Naive thymus-derived CD4-positive, alpha-beta T cell (primary cell): ENCODE measurements around the gene LRRFIP2. TPM values are rescaled to one million over a fixed set of nuclear protein-coding genes. Genes with fewer than 3 reads are reported as not detected.

Source experiments
- ATAC-seq: fragments of 150-1000 bp; cut with Tn5 transposase; 2 replicates; pipeline ENCODE4 v1.10.0; 2021; ENCODE audit warnings: mild to moderate bottlenecking, moderate library complexity
- CTCF ChIA-PET: fragments of 350-600 bp; sonication (Branson Sonifier 250); formaldehyde crosslinking; loops from one replicate; lab custom pipeline; 2021; ENCODE audit warnings: antibody characterized with exemption; lab: Charles Lee
- POLR2A ChIA-PET: fragments of 350-600 bp; sonication (Branson Sonifier 250); formaldehyde crosslinking; loops from one replicate; lab custom pipeline; 2021; ENCODE audit warnings: antibody characterized with exemption, inconsistent platforms; lab: Charles Lee
- DNase-seq, 9 donors: peaks; one replicate each; pipeline versions ENCODE4 v3.0.0 to v3.0.0-alpha.2; 2020 to 2022; ENCODE audit warnings: mixed read lengths in 1 of 9
- H3K27ac ChIP-seq: one replicate; pipeline ENCODE4 v1.7.0; 2013; ENCODE audit warnings: mild to moderate bottlenecking, low read depth, low read length, moderate library complexity
- H3K27me3 ChIP-seq, 2 donors: one replicate each; pipeline ENCODE4 v1.7.0; 2013; ENCODE audit warnings: low read length in 2 of 2, mild to moderate bottlenecking in 2 of 2, moderate library complexity in 2 of 2; ENCODE audit not compliant: control insufficient read depth in 2 of 2, insufficient read depth in 2 of 2
- H3K36me3 ChIP-seq, 3 experiments: 1 replicate in 2 of 3; 2 replicates in 1 of 3; pipeline ENCODE4 v1.7.0; 2013; ENCODE audit warnings: low read length in 3 of 3, mild to moderate bottlenecking in 3 of 3, moderate library complexity in 1 of 3; ENCODE audit not compliant: insufficient read depth in 3 of 3, control insufficient read depth in 2 of 3
- H3K4me1 ChIP-seq, 2 donors: one replicate each; pipeline ENCODE4 v1.7.0; 2013; ENCODE audit warnings: low read length in 2 of 2, mild to moderate bottlenecking in 2 of 2, moderate library complexity in 1 of 2; ENCODE audit not compliant: control insufficient read depth in 2 of 2, insufficient read depth in 2 of 2
- H3K4me3 ChIP-seq: 2 replicates; pipeline ENCODE4 v1.7.0; 2013; ENCODE audit warnings: mild to moderate bottlenecking, low read length
- H3K9me3 ChIP-seq, 3 experiments: 1 replicate in 2 of 3; 2 replicates in 1 of 3; pipeline ENCODE4 v1.7.0; 2013; ENCODE audit warnings: low read length in 3 of 3; ENCODE audit not compliant: control insufficient read depth in 2 of 3
- H3K27ac Mint-ChIP-seq, 9 donors: one replicate each; pipeline ENCODE4 v1.8.0; 2020 to 2022; ENCODE audit warnings: mixed read lengths in 9 of 9, mild to moderate bottlenecking in 8 of 9, moderate library complexity in 5 of 9, inconsistent platforms in 2 of 9
- H3K27me3 Mint-ChIP-seq, 5 donors: one replicate each; pipeline ENCODE4 v1.8.0; 2021 to 2022; ENCODE audit warnings: mixed read lengths in 5 of 5, mild to moderate bottlenecking in 1 of 5
- H3K36me3 Mint-ChIP-seq, 5 donors: one replicate each; pipeline ENCODE4 v1.8.0; 2020 to 2022; ENCODE audit warnings: mixed read lengths in 5 of 5, mild to moderate bottlenecking in 3 of 5, inconsistent platforms in 1 of 5
- H3K4me1 Mint-ChIP-seq, 7 donors: one replicate each; pipeline ENCODE4 v1.8.0; 2020 to 2022; ENCODE audit warnings: mixed read lengths in 7 of 7, mild to moderate bottlenecking in 3 of 7, inconsistent platforms in 1 of 7
- H3K4me3 Mint-ChIP-seq, 10 donors: one replicate each; pipeline ENCODE4 v1.8.0; 2020 to 2022; ENCODE audit warnings: mild to moderate bottlenecking in 10 of 10, mixed read lengths in 10 of 10, moderate library complexity in 6 of 10, inconsistent platforms in 2 of 10
- H3K9me3 Mint-ChIP-seq, 11 donors: one replicate each; pipeline ENCODE4 v1.8.0; 2020 to 2022; ENCODE audit warnings: mixed read lengths in 11 of 11, mild to moderate bottlenecking in 4 of 11, inconsistent platforms in 1 of 11, moderate library complexity in 1 of 11
- intact Hi-C, 2 donors: fragments of 100-400 bp; cut with micrococcal nuclease; formaldehyde crosslinking; loops; one replicate each; pipeline ENCODE4 v1.15.1; 2023
- polyA plus RNA-seq, 2 donors: library from polyadenylated mRNA; unstranded; fragments of 300-500 nt; fragmentation: Illumina TruSeq; gene quantifications; one replicate each; pipeline ENCODE4 v1.2.3, GENCODE V29; 2021
- total RNA-seq, 6 experiments: library from RNA in 5 of 6; stranded (reverse) in 5 of 6; gene quantifications; 1 replicate in 5 of 6; 2 replicates in 1 of 6; pipeline ENCODE4 v1.2.3 and lab custom pipeline; 2021 to 2026

LRRFIP2 gene
- total and polyA plus RNA-seq, 7 experiments from 2014 or later = 14.0 to 87.5 (median 26.3) TPM

DNA sequence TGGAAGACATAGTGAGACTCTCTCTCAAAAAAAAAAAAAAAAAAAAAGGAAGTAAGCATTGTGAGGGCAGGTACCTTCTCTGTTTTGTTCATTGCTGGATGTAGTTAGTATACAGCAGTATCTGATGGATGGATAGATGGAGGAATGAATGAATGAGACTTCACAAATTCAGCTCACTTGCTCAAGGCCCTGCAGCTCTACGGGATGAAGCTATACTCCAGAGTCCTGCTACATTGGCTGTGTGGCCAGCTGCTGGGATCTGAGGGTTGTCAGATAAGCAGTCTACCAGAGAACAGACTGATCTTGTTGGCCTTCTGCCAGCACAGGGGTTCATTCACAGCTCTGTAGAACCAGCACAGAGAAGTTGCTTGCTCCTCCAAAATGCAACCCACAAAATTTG lies 146.1 kb downstream of the LRRFIP2 start:
- H3K9me3 ChIP-seq = no peaks in the 10 kb centered on the region
- Mint-ChIP-seq H3K36me3 (peaks cover 21 to 81% (median 39%) of the 10 kb centered on the region in 5 donors), H3K4me1 (peaks cover 0 to 10% (median 0%) of the 10 kb centered on the region in 7 donors), H3K27me3 (no peaks in the 10 kb centered on the region), H3K9me3 (no peaks in the 10 kb centered on the region), H3K27ac (no peak overlapping the region), H3K4me3 (no peak overlapping the region)
- ChIA-PET POLR2A (no interaction called here), CTCF (no interaction called here)
- H3K27me3 ChIP-seq = no peaks in the 10 kb centered on the region
- no peak overlapping the region for H3K27ac ChIP-seq
- ATAC-seq (no peak), DNase-seq (no peak)
- H3K4me1 ChIP-seq = no peaks in the 10 kb centered on the region
- H3K36me3 ChIP-seq = peaks cover 5 to 89% (median 29%) of the 10 kb centered on the region in 3 experiments
- no peak overlapping the region for H3K4me3 ChIP-seq
- intact Hi-C loops = no loop called here

DNA sequence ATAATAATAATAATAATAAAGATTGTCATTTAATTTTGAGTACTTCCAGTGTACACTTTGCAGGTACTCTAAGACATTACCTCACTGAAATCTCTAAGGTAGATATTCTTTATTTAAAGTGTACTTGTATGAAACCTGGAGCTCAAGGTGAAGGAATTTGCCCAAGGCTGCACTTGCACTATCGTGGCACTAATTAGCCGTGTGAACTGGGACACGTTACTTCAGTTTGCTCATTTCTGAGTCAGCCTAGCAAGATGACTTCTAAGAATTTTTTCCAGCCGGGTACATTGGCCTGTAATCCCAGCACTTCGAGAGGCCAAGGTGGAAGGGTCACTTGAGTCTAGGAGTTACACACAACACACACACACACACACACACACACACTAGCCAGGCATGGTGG lies 147.5 kb downstream of the LRRFIP2 start:
- Histone ChIP-seq H3K36me3 (peaks cover 9 to 89% (median 29%) of the 10 kb centered on the region in 3 experiments), H3K4me1 (no peaks in the 10 kb centered on the region), H3K9me3 (no peaks in the 10 kb centered on the region), H3K27me3 (no peaks in the 10 kb centered on the region), H3K4me3 (no peak overlapping the region), H3K27ac (no peak overlapping the region)
- DNase-seq = no peak
- ChIA-PET CTCF (interaction anchor here (0.6 kb wide), 1 partner anchor 150 kb away, joined by 4 read pairs; no protein-coding TSS in a partner anchor), POLR2A (no interaction called here)
- H3K27ac Mint-ChIP-seq = no peak overlapping the region
- H3K9me3 Mint-ChIP-seq = no peaks in the 10 kb centered on the region
- intact Hi-C loops = no loop called here
- no peaks in the 10 kb centered on the region for H3K27me3 Mint-ChIP-seq
- peaks cover 26 to 79% (median 39%) of the 10 kb centered on the region in 5 donors for H3K36me3 Mint-ChIP-seq
- H3K4me3 Mint-ChIP-seq = no peak overlapping the region
- no peak for ATAC-seq
- peaks cover 0 to 10% (median 5%) of the 10 kb centered on the region in 7 donors for H3K4me1 Mint-ChIP-seq

DNA sequence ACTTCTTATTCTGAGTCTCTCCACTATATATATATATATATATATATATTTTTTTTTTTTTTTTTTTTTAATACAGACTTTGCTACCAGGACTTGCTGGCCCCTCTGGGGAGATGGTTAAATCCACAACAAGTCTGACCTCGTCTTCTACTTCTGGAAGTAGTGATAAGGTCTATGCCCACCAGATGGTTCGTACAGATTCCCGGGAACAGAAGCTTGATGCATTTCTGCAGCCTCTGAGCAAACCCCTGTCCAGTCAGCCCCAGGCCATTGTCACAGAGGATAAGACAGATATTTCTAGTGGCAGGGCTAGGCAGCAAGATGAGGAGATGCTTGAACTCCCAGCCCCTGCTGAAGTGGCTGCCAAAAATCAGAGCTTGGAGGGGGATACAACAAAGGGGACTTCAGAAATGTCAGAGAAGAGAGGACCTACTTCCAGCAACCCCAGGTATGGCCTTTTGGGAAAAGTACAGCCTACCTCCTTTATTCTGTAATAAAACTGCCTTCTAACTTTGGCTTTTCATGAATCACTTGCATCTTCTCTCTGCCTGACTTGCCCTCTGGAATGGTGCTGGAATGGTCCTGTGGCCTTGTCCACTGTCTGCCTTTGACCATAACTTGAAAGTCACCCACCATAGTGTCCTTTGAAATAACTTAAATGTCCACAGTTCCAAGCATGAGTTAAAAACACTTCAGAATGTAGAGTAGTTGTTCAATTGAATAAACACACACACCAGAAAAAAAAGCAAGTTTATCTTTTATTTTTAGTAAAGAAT lies 148.6 kb downstream of the LRRFIP2 start:
- Mint-ChIP-seq H3K27ac (peak overlapping the region in 1 of 9 donors; percentile 10), H3K4me3 (no peak overlapping the region), H3K27me3 (no peaks in the 10 kb centered on the region), H3K4me1 (peaks cover 0 to 11% (median 5%) of the 10 kb centered on the region in 7 donors), H3K36me3 (peaks cover 26 to 79% (median 36%) of the 10 kb centered on the region in 5 donors), H3K9me3 (no peaks in the 10 kb centered on the region)
- intact Hi-C loops = no loop called here
- ChIA-PET POLR2A (no interaction called here), CTCF (no interaction called here)
- ATAC-seq (no peak), DNase-seq (no peak)
- Histone ChIP-seq H3K27ac (no peak overlapping the region), H3K9me3 (no peaks in the 10 kb centered on the region), H3K4me1 (no peaks in the 10 kb centered on the region), H3K27me3 (no peaks in the 10 kb centered on the region), H3K36me3 (peaks cover 13 to 90% (median 26%) of the 10 kb centered on the region in 3 experiments), H3K4me3 (no peak overlapping the region)

DNA sequence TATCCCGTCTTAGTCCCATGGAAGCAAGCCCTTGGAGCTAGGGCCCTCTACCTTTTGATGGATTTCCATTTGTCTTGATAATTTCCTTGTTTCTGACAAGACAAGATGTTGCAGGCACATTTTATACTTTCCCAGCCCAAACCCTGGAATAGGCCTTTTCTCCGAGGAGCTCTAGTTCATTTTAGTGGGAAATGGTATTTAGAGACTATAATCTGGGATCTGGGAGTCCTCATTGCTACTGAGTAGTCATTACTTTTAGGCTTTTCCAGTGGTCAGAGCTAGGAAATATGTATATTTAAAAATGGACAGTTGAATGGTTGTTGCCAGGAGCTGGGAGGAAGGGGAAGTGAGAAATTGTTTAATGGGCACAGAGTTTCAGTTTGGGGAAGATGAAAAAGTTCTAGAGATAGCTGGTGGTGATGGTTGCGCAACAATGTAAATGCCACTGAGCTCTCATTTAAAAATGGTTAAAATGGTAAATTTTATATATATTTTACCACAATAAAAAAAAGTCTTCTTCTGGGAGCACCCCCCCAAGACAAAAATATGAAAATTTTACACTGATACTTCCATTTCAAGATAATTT lies 149.5 kb downstream of the LRRFIP2 start:
- POLR2A ChIA-PET = interaction anchor here (1.2 kb wide), 1 partner anchor 33 kb away, joined by 4 read pairs; no protein-coding TSS in a partner anchor
- H3K4me3 Mint-ChIP-seq = no peak overlapping the region
- H3K36me3 Mint-ChIP-seq = peaks cover 33 to 81% (median 36%) of the 10 kb centered on the region in 5 donors
- H3K27ac Mint-ChIP-seq = peak overlapping the region in 1 of 9 donors; percentile 60
- CTCF ChIA-PET = interaction anchor here (0.8 to 1.4 kb wide), 2 partner anchors 187 to 241 kb away, joined by 3 read pairs; no protein-coding TSS in a partner anchor
- Histone ChIP-seq H3K4me1 (no peaks in the 10 kb centered on the region), H3K36me3 (peaks cover 13 to 91% (median 21%) of the 10 kb centered on the region in 3 experiments), H3K27ac (no peak overlapping the region), H3K27me3 (no peaks in the 10 kb centered on the region), H3K4me3 (no peak overlapping the region), H3K9me3 (no peaks in the 10 kb centered on the region)
- intact Hi-C loops = loop anchor here (1.0 kb wide), 1 partner anchor 188 kb away; no protein-coding TSS in a partner anchor
- ATAC-seq (no peak), DNase-seq (no peak)
- H3K27me3 Mint-ChIP-seq = no peaks in the 10 kb centered on the region
- H3K4me1 Mint-ChIP-seq = peaks cover 0 to 11% (median 5%) of the 10 kb centered on the region in 7 donors
- no peaks in the 10 kb centered on the region for H3K9me3 Mint-ChIP-seq

DNA sequence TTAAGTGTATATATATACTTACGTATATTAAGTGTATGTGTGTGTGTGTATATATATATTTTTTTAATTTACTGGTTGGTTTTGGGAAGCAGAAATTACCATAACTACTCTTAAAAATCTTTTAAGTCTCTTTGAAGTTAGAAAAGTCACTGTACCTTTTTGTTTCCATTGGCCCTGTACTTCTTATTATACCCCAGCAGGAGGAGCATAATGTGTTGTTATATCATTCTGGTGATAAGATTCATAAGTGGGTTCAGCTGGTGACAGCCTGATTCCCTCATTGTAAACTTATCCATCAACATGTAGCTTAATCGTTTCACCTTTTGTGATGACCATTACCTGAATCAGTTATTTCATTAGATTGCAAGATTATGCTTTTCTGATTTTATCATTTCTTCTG lies 150.3 kb downstream of the LRRFIP2 start:
- ATAC-seq (no peak), DNase-seq (peak in 3 of 9 donors; percentile 2 to 12 (median 11))
- peaks cover 0 to 11% (median 5%) of the 10 kb centered on the region in 7 donors for H3K4me1 Mint-ChIP-seq
- no peaks in the 10 kb centered on the region for H3K27me3 Mint-ChIP-seq
- peaks cover 36 to 85% (median 40%) of the 10 kb centered on the region in 5 donors for H3K36me3 Mint-ChIP-seq
- ChIA-PET POLR2A (interaction anchor here (1.2 kb wide), 1 partner anchor 32 kb away, joined by 4 read pairs; no protein-coding TSS in a partner anchor), CTCF (interaction anchor here (0.5 to 1.4 kb wide), 4 partner anchors 10 to 1212 kb away, joined by 3 to 5 read pairs (median 4); no protein-coding TSS in a partner anchor)
- peaks cover 13 to 91% (median 13%) of the 10 kb centered on the region in 3 experiments for H3K36me3 ChIP-seq
- H3K9me3 Mint-ChIP-seq = no peaks in the 10 kb centered on the region
- H3K9me3 ChIP-seq = no peaks in the 10 kb centered on the region
- no peak overlapping the region for H3K27ac Mint-ChIP-seq
- no peak overlapping the region for H3K4me3 Mint-ChIP-seq
- no peak overlapping the region for H3K4me3 ChIP-seq
- H3K4me1 ChIP-seq = no peaks in the 10 kb centered on the region
- H3K27ac ChIP-seq = no peak overlapping the region
- H3K27me3 ChIP-seq = no peaks in the 10 kb centered on the region
- intact Hi-C loops = loop anchor here (1.0 kb wide), 1 partner anchor 189 kb away; no protein-coding TSS in a partner anchor

DNA sequence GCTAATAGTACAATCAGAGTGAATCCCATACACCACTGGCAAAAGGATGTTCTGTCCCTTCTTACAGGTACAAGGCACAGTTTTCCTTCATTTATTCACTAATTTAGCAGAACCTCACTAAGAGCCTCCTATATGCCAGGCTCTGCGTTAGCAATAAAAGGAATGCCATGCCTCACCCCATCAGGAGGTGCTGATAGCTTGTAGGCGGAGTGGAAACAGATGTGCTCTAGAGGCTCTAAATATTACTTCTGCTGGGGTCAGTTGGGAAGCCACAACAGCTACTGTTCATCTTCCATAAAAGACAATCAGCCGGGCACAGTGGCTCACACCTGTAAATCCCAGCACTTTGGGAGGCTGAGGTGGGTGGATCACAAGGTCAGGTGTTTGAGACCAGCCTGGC lies 156.7 kb downstream of the LRRFIP2 start:
- Mint-ChIP-seq H3K27me3 (no peaks in the 10 kb centered on the region), H3K4me3 (no peak overlapping the region), H3K4me1 (peaks cover 0 to 11% (median 3%) of the 10 kb centered on the region in 7 donors), H3K9me3 (no peaks in the 10 kb centered on the region), H3K36me3 (peaks cover 40 to 73% (median 41%) of the 10 kb centered on the region in 5 donors), H3K27ac (no peak overlapping the region)
- H3K4me3 ChIP-seq = no peak overlapping the region
- DNase-seq (no peak), ATAC-seq (no peak)
- peaks cover 16 to 87% (median 27%) of the 10 kb centered on the region in 3 experiments for H3K36me3 ChIP-seq
- H3K27me3 ChIP-seq = no peaks in the 10 kb centered on the region
- POLR2A ChIA-PET = no interaction called here
- intact Hi-C loops = no loop called here
- no peaks in the 10 kb centered on the region for H3K4me1 ChIP-seq
- CTCF ChIA-PET = no interaction called here
- H3K9me3 ChIP-seq = no peaks in the 10 kb centered on the region
- H3K27ac ChIP-seq = no peak overlapping the region
